Tibial nerve (tissue), 4 donors: ENCODE measurements around the gene RAPGEF5. TPM values are rescaled to one million over a fixed set of nuclear protein-coding genes. Genes with fewer than 3 reads are reported as not detected.
"Not testable (repeated sequence)": the region's sequence is repeated elsewhere in the genome, so short reads cannot be mapped to it uniquely, and the experiment has no call there.

ENCODE experiments used
- DNase-seq, 2 donors: peaks; one replicate each; pipeline ENCODE4 v3.0.0-alpha.2; 2019; ENCODE audit warnings: low spot score in 2 of 2
- H3K27ac ChIP-seq, 4 donors: fragments of 200-600 bp; sonication (generic) in 3 of 4; one replicate each; pipeline ENCODE4 v1.5.1; 2017 to 2019; ENCODE audit warnings: mild to moderate bottlenecking in 1 of 4
- H3K27me3 ChIP-seq, 2 donors: fragments of 200-600 bp; sonication (generic) in 1 of 2; one replicate each; pipeline versions ENCODE4 v1.5.1 to v1.6.0; 2017 to 2019
- H3K36me3 ChIP-seq, 3 donors: fragments of 200-600 bp; sonication (generic); one replicate each; pipeline ENCODE4 v1.5.1; 2018 to 2019
- H3K4me1 ChIP-seq, 4 donors: fragments of 200-600 bp; sonication (generic) in 3 of 4; one replicate each; pipeline ENCODE4 v1.5.1; 2017 to 2019
- H3K4me3 ChIP-seq, 4 donors: fragments of 200-600 bp; sonication (generic) in 3 of 4; one replicate each; pipeline ENCODE4 v1.5.1; 2017 to 2019; ENCODE audit warnings: mild to moderate bottlenecking in 1 of 4, moderate library complexity in 1 of 4
- H3K9me3 ChIP-seq, 4 donors: fragments of 200-600 bp; sonication (generic) in 3 of 4; one replicate each; pipeline ENCODE4 v1.5.1; 2017 to 2019
- EP300 ChIP-seq, 2 donors: sonication (generic); formaldehyde crosslinking; IDR thresholded peaks; one replicate each; pipeline ENCODE4 v1.6.1; 2017; ENCODE audit warnings: antibody characterized with exemption in 2 of 2, mild to moderate bottlenecking in 1 of 2
- POLR2A ChIP-seq, 2 donors: fragments of 450-650 bp; IDR thresholded peaks; one replicate each; pipeline ENCODE4 v1.6.1; 2017; ENCODE audit warnings: antibody characterized with exemption in 2 of 2, mild to moderate bottlenecking in 2 of 2, moderate library complexity in 2 of 2
- WGBS, 2 donors: methylation state at CpG; one replicate each; pipeline ENCODE4 v1.1.5; 2018; 5-methylcytosine and 5-hydroxymethylcytosine counted together
- total RNA-seq, 4 donors: library from RNA; depleted of rRNA; stranded (reverse); fragments of >200 nt; gene quantifications; one replicate each; pipeline ENCODE4 v1.1.0, GENCODE V29; 2016
- TF ChIP-seq, protein P1 (sequence below), 5 experiments: fragments of 200-600 bp in 3 of 5; fragments of 450-650 bp in 2 of 5; sonication (generic) in 3 of 5; IDR thresholded peaks; one replicate each; pipeline ENCODE4 v1.5.1; 2016 to 2019; ENCODE audit warnings: antibody characterized with exemption in 5 of 5, mild to moderate bottlenecking in 3 of 5, moderate library complexity in 2 of 5

RAPGEF5 gene
- total RNA-seq, 4 donors from 2014 or later, result 63.3 to 121 (median 76.9) TPM

DNA sequence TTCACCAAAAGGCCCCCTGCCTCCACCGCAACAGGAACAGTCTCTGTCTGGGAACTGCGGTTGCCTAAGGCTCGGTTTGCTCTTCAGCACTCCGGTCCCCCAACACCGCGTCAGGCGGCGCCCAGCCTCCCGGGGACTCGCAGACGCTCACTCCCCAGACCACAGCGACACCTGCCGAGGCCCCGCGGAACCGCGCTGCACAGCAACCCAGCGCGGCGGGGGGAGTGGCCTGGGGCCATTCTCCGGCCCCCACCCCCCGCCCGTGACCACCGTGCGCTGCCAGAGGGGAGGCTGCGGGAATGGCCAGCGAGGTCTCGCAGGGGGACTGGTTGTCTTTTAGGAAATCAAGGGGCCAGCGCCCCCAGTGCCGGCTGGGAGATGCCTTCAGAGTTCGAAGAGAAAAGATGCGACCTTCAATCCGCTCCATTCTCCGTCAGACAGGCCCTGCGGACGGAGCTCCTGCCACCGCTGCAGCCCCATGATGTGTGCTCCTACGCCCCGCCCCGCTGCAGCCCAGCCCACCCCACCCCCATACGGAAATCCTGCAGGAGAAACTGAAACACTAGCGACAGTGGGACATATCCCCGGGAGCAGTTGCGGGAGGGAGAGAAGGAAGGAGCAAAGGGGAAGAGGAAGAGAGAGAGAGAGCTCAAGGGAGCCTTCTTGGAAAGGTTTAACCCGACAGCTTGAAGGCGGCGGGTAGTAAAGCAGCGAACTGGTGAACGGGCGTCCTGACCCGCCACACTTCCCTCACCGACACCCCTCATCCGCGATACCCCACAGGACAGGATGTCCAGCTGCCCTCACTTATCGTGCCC lies 273.9 kb downstream of the RAPGEF5 start:
- Histone ChIP-seq H3K9me3 (no peaks in the 10 kb centered on the region), H3K27ac (peak overlapping the region; percentile 66 to 93 (median 84)), H3K27me3 (no peaks in the 10 kb centered on the region), H3K36me3 (no peaks in the 10 kb centered on the region), H3K4me1 (peaks cover 0 to 14% (median 0%) of the 10 kb centered on the region in 4 donors), H3K4me3 (peak overlapping the region; percentile 44 to 65 (median 64))
- 1% methylated on average over 28 to 34 of the region's 55 CpGs for WGBS, 2 donors
- TF ChIP-seq POLR2A (IDR thresholded peaks at IDR 0.05) (no peak), EP300 (IDR thresholded peaks at IDR 0.05) (peak in 1 of 2 donors; percentile 49)
- TF ChIP-seq, protein P1, sequence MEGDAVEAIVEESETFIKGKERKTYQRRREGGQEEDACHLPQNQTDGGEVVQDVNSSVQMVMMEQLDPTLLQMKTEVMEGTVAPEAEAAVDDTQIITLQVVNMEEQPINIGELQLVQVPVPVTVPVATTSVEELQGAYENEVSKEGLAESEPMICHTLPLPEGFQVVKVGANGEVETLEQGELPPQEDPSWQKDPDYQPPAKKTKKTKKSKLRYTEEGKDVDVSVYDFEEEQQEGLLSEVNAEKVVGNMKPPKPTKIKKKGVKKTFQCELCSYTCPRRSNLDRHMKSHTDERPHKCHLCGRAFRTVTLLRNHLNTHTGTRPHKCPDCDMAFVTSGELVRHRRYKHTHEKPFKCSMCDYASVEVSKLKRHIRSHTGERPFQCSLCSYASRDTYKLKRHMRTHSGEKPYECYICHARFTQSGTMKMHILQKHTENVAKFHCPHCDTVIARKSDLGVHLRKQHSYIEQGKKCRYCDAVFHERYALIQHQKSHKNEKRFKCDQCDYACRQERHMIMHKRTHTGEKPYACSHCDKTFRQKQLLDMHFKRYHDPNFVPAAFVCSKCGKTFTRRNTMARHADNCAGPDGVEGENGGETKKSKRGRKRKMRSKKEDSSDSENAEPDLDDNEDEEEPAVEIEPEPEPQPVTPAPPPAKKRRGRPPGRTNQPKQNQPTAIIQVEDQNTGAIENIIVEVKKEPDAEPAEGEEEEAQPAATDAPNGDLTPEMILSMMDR (IDR thresholded peaks at IDR 0.05), result peak; percentile 95 to 100 (median 98)
- peak; percentile 78 to 92 for DNase-seq

DNA sequence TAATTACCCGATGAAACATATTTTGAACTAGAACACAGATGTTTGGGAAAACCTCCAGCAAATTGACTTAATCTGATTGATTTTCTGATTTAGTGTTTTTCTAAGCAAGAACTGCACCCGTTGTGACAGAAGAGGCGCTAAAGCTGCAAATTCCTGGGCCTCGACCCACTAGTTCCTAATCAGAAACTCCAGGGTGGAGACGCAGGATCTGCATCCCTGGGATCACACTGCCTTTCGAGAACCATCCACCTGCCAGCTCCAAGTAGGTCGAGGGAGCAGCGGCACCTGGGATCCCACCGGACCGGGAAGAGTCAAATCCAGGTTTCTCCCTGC lies 274.4 kb downstream of the RAPGEF5 start:
- TF ChIP-seq, protein P1 (IDR thresholded peaks at IDR 0.05), result no peak
- TF ChIP-seq POLR2A (IDR thresholded peaks at IDR 0.05) (no peak), EP300 (IDR thresholded peaks at IDR 0.05) (no peak)
- peak overlapping the region; percentile 66 to 93 (median 84) for H3K27ac ChIP-seq
- H3K36me3 ChIP-seq, result no peaks in the 10 kb centered on the region
- H3K4me1 ChIP-seq, result peaks cover 0 to 14% (median 0%) of the 10 kb centered on the region in 4 donors
- 2 to 3% methylated on average over 7 to 10 of the region's 10 CpGs for WGBS, 2 donors
- DNase-seq, result no peak
- H3K4me3 ChIP-seq, result peak overlapping the region; percentile 44 to 65 (median 64)
- H3K9me3 ChIP-seq, result no peaks in the 10 kb centered on the region
- H3K27me3 ChIP-seq, result no peaks in the 10 kb centered on the region

DNA sequence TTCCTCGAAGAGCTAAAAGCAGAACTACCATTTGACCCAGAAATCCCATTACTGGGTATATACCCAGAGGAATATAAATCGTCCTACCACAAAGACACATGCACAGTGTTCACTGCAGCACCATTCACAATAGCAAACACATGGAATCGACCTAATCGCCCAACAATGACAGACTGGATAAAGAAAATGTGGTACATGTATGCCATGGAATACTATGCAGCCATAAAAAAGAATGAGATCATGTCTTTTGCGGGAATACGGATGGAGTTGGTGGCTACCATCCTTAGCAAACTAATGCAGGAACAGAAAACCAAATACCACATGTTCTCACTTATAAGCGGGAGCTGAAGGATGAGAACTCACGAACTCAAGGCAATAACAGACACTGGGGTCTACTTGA lies 276.7 kb downstream of the RAPGEF5 start:
- WGBS, 2 donors, result 93 to 95% methylated on average over 8 of the region's 8 CpGs
- DNase-seq, result not testable (repeated sequence)

DNA sequence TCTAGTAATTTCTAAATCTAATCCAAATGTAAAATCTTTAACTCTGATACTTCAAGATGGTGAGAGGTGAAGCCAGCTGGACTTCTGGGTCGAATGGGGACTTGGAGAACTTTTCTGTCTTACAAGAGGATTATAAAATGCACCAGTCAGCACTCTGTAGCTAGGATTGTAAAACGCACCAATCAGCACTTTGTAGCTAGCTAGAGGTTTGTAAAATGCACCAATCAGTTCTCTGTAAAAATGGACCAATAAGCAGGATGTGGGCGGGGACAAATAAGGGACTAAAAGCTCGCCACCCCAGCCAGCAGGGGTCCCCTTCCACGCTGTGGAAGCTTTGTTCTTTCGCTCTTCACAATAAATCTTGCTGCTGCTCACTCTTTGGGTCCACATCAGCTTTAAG lies 278.1 kb downstream of the RAPGEF5 start:
- H3K36me3 ChIP-seq, H3K27me3 ChIP-seq, H3K27ac ChIP-seq, H3K4me3 ChIP-seq, DNase-seq, H3K9me3 ChIP-seq: not testable (repeated sequence)
- peaks cover 0 to 11% (median 0%) of the 10 kb centered on the region in 4 donors for H3K4me1 ChIP-seq
- 84 to 86% methylated on average over 6 of the region's 6 CpGs for WGBS, 2 donors

More for the DNA sequence above, 276.7 kb downstream of the RAPGEF5 start:
- peaks cover 0 to 14% (median 0%) of the 10 kb centered on the region in 4 donors for H3K4me1 ChIP-seq
- H3K4me3 ChIP-seq, H3K36me3 ChIP-seq, H3K27ac ChIP-seq, H3K9me3 ChIP-seq, H3K27me3 ChIP-seq: not testable (repeated sequence)

DNA sequence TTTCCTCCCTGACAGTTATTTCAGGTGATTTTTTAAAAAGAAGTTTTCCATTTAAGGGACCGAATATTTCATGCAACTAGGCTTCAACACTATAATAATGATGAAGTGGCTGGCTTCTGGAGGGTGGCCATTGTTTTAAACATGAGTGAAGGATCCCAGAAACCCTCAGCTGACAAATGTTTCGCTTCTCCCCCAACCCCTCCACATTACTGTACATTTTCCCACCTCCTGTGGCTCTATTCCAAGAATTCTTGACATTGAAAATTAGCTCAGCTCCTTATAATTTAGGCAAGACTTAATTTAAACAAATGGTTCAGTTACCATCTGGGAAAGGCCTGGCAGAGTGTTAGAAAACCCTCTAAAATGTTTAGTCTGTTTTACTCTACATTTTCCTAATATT lies 281.4 kb downstream of the RAPGEF5 start:
- Histone ChIP-seq H3K36me3 (no peaks in the 10 kb centered on the region), H3K4me3 (no peak overlapping the region), H3K4me1 (no peaks in the 10 kb centered on the region), H3K27me3 (peaks cover 0 to 4% of the 10 kb centered on the region in 2 donors), H3K9me3 (no peaks in the 10 kb centered on the region), H3K27ac (no peak overlapping the region)
- TF ChIP-seq EP300 (IDR thresholded peaks at IDR 0.05) (no peak), POLR2A (IDR thresholded peaks at IDR 0.05) (no peak)
- TF ChIP-seq, protein P1 (IDR thresholded peaks at IDR 0.05), result no peak
- DNase-seq, result no peak
- WGBS, 2 donors, result 89 to 90% methylated on average over 2 of the region's 2 CpGs

DNA sequence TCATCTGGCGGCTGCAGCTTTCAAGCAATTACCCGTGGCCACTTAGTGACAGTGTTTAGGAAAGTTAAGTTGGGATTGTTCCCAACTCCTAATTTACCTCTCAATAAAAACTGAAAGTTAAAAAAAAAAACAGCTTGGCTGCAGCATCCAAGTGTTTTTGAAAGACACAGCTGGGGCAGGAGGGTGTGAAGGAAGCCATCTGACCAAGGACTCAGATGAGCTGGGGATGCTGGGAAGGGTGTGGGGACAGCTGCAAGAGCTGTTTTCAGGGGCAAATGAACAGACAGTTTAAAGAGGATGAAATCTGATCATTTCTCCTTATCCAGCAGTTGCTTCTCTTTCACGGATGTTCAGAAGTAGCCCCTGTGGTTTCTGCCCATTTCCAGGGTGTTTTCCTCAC lies 282.1 kb downstream of the RAPGEF5 start:
- TF ChIP-seq EP300 (IDR thresholded peaks at IDR 0.05) (no peak), POLR2A (IDR thresholded peaks at IDR 0.05) (no peak)
- TF ChIP-seq, protein P1 (IDR thresholded peaks at IDR 0.05), result no peak
- H3K27me3 ChIP-seq, result peaks cover 0 to 4% of the 10 kb centered on the region in 2 donors
- no peaks in the 10 kb centered on the region for H3K9me3 ChIP-seq
- H3K27ac ChIP-seq, result no peak overlapping the region
- no peak overlapping the region for H3K4me3 ChIP-seq
- H3K36me3 ChIP-seq, result no peaks in the 10 kb centered on the region
- H3K4me1 ChIP-seq, result no peaks in the 10 kb centered on the region
- DNase-seq, result no peak
- WGBS, 2 donors, result 57 to 68% methylated on average over 3 of the region's 3 CpGs
